Measurements from ENCODE around the gene SLC35F6. TPM values are rescaled to one million over a fixed set of nuclear protein-coding genes. Genes with fewer than 3 reads are reported as not detected.

SLC35F6 gene
- total RNA-seq, 1 experiment from 2014 or later = 10.3 TPM

DNA sequence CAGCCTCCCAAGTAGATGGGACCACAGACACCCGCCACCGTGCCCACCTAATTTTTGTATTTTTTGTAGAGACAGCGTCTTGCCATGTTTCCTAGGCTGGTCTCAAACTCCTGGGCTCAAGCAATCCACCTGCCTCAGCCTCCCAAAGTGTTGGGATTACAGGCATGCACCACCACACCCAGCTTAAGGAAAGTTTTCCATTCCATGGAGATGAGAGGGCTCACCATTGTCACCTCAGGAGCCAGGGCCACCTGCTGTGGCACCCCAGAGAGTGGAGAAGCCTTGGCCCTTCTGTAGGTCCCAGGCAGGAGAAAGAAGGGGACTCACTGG, 4.6 kb downstream of the SLC35F6 start:
- H3K4me3 Mint-ChIP-seq = no peak overlapping the region
- CTCF ChIA-PET = interaction anchor here (0.6 to 1.4 kb wide), 3 partner anchors 22 to 77 kb away, joined by 3 to 5 read pairs (median 3); no protein-coding TSS in a partner anchor
- no peaks in the 10 kb centered on the region for H3K36me3 Mint-ChIP-seq
- DNase-seq (ENCODE audit: low spot score) (no peak), ATAC-seq (no peak)
- peaks cover 7% of the 10 kb centered on the region for H3K4me1 Mint-ChIP-seq
- POLR2A ChIA-PET = interaction anchor here (1.4 kb wide), 1 partner anchor 17 kb away, joined by 3 read pairs; the partner anchor contains the start of gene CENPA
- no peak overlapping the region for H3K27ac Mint-ChIP-seq
- peaks cover 7% of the 10 kb centered on the region; the same call in 1 of the 2 replicates for H3K27me3 Mint-ChIP-seq (ENCODE audit: low read depth)
- H3K9me3 Mint-ChIP-seq = no peaks in the 10 kb centered on the region
- no peak for TF ChIP-seq SP1 (CRISPR knock-in tag; conservative IDR thresholded peaks at IDR 0.05)
- no peak for TF ChIP-seq CREB1 (CRISPR knock-in tag; IDR thresholded peaks at IDR 0.05)

DNA sequence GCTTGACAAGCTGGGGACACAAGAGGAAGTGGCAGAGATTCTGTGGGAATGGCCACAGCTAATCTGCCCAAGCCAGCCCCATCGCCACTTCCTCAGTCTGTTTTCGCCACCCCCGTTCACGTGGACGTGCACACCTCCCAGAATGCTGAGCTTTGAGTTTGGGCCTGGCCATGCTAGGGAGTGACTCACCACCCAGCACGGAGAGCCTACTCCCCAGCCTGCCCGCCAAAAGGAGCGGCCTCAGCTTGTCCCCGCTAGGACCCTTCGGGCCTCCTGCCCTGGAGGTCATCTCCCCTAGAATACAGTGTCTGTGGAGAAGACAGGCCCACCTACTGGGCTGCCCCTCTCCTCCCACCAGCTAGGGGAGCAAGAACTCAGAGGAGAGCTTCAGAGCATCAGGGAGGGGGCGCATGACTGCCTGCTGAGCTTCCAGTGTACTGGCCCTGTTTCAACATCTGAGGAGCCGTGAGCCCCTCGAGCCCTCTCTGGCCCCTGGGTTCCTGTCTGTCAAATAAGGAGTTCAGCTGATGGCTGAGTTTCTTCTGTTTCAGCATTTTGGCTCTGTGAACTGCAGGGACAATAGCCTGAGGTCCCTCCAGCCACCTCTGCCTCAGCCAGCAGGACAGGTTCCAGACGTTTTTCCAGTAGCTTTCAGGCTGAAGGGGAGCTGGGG, 5.1 kb downstream of the SLC35F6 start:
- no peak for DNase-seq (ENCODE audit: low spot score)
- Mint-ChIP-seq H3K27ac (no peak overlapping the region), H3K4me1 (peaks cover 7% of the 10 kb centered on the region), H3K4me3 (no peak overlapping the region), H3K9me3 (no peaks in the 10 kb centered on the region), H3K36me3 (no peaks in the 10 kb centered on the region), H3K27me3 (ENCODE audit: low read depth) (peaks cover 7% of the 10 kb centered on the region; the same call in 1 of the 2 replicates)
- TF ChIP-seq SMAD4 (CRISPR knock-in tag; IDR thresholded peaks at IDR 0.05) = no peak
- no peak for TF ChIP-seq NR3C1 (CRISPR knock-in tag; conservative IDR thresholded peaks at IDR 0.05; ENCODE audit: low read depth)
- no peak for TF ChIP-seq FOXJ3 (CRISPR knock-in tag; IDR thresholded peaks at IDR 0.05; ENCODE audit: borderline replicate concordance)
- no peak for TF ChIP-seq ESRRA (CRISPR knock-in tag; IDR thresholded peaks at IDR 0.05; ENCODE audit: borderline replicate concordance)
- TF ChIP-seq, protein P1, sequence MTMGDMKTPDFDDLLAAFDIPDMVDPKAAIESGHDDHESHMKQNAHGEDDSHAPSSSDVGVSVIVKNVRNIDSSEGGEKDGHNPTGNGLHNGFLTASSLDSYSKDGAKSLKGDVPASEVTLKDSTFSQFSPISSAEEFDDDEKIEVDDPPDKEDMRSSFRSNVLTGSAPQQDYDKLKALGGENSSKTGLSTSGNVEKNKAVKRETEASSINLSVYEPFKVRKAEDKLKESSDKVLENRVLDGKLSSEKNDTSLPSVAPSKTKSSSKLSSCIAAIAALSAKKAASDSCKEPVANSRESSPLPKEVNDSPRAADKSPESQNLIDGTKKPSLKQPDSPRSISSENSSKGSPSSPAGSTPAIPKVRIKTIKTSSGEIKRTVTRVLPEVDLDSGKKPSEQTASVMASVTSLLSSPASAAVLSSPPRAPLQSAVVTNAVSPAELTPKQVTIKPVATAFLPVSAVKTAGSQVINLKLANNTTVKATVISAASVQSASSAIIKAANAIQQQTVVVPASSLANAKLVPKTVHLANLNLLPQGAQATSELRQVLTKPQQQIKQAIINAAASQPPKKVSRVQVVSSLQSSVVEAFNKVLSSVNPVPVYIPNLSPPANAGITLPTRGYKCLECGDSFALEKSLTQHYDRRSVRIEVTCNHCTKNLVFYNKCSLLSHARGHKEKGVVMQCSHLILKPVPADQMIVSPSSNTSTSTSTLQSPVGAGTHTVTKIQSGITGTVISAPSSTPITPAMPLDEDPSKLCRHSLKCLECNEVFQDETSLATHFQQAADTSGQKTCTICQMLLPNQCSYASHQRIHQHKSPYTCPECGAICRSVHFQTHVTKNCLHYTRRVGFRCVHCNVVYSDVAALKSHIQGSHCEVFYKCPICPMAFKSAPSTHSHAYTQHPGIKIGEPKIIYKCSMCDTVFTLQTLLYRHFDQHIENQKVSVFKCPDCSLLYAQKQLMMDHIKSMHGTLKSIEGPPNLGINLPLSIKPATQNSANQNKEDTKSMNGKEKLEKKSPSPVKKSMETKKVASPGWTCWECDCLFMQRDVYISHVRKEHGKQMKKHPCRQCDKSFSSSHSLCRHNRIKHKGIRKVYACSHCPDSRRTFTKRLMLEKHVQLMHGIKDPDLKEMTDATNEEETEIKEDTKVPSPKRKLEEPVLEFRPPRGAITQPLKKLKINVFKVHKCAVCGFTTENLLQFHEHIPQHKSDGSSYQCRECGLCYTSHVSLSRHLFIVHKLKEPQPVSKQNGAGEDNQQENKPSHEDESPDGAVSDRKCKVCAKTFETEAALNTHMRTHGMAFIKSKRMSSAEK (CRISPR knock-in tag; IDR thresholded peaks at IDR 0.05; ENCODE audit: borderline replicate concordance) = no peak
- TF ChIP-seq GTF2I (CRISPR knock-in tag; conservative IDR thresholded peaks at IDR 0.05) = no peak
- TF ChIP-seq, protein P2, sequence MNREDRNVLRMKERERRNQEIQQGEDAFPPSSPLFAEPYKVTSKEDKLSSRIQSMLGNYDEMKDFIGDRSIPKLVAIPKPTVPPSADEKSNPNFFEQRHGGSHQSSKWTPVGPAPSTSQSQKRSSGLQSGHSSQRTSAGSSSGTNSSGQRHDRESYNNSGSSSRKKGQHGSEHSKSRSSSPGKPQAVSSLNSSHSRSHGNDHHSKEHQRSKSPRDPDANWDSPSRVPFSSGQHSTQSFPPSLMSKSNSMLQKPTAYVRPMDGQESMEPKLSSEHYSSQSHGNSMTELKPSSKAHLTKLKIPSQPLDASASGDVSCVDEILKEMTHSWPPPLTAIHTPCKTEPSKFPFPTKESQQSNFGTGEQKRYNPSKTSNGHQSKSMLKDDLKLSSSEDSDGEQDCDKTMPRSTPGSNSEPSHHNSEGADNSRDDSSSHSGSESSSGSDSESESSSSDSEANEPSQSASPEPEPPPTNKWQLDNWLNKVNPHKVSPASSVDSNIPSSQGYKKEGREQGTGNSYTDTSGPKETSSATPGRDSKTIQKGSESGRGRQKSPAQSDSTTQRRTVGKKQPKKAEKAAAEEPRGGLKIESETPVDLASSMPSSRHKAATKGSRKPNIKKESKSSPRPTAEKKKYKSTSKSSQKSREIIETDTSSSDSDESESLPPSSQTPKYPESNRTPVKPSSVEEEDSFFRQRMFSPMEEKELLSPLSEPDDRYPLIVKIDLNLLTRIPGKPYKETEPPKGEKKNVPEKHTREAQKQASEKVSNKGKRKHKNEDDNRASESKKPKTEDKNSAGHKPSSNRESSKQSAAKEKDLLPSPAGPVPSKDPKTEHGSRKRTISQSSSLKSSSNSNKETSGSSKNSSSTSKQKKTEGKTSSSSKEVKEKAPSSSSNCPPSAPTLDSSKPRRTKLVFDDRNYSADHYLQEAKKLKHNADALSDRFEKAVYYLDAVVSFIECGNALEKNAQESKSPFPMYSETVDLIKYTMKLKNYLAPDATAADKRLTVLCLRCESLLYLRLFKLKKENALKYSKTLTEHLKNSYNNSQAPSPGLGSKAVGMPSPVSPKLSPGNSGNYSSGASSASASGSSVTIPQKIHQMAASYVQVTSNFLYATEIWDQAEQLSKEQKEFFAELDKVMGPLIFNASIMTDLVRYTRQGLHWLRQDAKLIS (CRISPR knock-in tag; IDR thresholded peaks at IDR 0.05; ENCODE audit: borderline replicate concordance) = no peak
- TF ChIP-seq JUN (CRISPR knock-in tag; IDR thresholded peaks at IDR 0.05) = no peak
- TF ChIP-seq, protein P3, sequence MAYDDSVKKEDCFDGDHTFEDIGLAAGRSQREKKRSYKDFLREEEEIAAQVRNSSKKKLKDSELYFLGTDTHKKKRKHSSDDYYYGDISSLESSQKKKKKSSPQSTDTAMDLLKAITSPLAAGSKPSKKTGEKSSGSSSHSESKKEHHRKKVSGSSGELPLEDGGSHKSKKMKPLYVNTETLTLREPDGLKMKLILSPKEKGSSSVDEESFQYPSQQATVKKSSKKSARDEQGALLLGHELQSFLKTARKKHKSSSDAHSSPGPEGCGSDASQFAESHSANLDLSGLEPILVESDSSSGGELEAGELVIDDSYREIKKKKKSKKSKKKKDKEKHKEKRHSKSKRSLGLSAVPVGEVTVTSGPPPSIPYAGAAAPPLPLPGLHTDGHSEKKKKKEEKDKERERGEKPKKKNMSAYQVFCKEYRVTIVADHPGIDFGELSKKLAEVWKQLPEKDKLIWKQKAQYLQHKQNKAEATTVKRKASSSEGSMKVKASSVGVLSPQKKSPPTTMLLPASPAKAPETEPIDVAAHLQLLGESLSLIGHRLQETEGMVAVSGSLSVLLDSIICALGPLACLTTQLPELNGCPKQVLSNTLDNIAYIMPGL (CRISPR knock-in tag; IDR thresholded peaks at IDR 0.05) = no peak
- TF ChIP-seq, protein P4, sequence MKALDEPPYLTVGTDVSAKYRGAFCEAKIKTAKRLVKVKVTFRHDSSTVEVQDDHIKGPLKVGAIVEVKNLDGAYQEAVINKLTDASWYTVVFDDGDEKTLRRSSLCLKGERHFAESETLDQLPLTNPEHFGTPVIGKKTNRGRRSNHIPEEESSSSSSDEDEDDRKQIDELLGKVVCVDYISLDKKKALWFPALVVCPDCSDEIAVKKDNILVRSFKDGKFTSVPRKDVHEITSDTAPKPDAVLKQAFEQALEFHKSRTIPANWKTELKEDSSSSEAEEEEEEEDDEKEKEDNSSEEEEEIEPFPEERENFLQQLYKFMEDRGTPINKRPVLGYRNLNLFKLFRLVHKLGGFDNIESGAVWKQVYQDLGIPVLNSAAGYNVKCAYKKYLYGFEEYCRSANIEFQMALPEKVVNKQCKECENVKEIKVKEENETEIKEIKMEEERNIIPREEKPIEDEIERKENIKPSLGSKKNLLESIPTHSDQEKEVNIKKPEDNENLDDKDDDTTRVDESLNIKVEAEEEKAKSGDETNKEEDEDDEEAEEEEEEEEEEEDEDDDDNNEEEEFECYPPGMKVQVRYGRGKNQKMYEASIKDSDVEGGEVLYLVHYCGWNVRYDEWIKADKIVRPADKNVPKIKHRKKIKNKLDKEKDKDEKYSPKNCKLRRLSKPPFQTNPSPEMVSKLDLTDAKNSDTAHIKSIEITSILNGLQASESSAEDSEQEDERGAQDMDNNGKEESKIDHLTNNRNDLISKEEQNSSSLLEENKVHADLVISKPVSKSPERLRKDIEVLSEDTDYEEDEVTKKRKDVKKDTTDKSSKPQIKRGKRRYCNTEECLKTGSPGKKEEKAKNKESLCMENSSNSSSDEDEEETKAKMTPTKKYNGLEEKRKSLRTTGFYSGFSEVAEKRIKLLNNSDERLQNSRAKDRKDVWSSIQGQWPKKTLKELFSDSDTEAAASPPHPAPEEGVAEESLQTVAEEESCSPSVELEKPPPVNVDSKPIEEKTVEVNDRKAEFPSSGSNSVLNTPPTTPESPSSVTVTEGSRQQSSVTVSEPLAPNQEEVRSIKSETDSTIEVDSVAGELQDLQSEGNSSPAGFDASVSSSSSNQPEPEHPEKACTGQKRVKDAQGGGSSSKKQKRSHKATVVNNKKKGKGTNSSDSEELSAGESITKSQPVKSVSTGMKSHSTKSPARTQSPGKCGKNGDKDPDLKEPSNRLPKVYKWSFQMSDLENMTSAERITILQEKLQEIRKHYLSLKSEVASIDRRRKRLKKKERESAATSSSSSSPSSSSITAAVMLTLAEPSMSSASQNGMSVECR (CRISPR knock-in tag; IDR thresholded peaks at IDR 0.05; ENCODE audit: borderline replicate concordance) = no peak
- TF ChIP-seq ZNF121 (CRISPR knock-in tag; IDR thresholded peaks at IDR 0.05) = no peak
- TF ChIP-seq CBFB (CRISPR knock-in tag; IDR thresholded peaks at IDR 0.05; ENCODE audit: low read depth) = no peak
- no peak for TF ChIP-seq CREB1 (CRISPR knock-in tag; IDR thresholded peaks at IDR 0.05)
- ChIA-PET CTCF (interaction anchor here (0.6 to 1.4 kb wide), 3 partner anchors 22 to 77 kb away, joined by 3 to 5 read pairs (median 3); no protein-coding TSS in a partner anchor), POLR2A (interaction anchor here (1.4 kb wide), 1 partner anchor 16 kb away, joined by 3 read pairs; the partner anchor contains the start of gene CENPA)
- ATAC-seq = no peak
